ENCODE measurements around the gene SYT12. TPM values are rescaled to one million over a fixed set of nuclear protein-coding genes. Genes with fewer than 3 reads are reported as not detected.

SYT12 gene
- total RNA-seq, 1 donor from 2014 or later: 4.8 TPM

DNA sequence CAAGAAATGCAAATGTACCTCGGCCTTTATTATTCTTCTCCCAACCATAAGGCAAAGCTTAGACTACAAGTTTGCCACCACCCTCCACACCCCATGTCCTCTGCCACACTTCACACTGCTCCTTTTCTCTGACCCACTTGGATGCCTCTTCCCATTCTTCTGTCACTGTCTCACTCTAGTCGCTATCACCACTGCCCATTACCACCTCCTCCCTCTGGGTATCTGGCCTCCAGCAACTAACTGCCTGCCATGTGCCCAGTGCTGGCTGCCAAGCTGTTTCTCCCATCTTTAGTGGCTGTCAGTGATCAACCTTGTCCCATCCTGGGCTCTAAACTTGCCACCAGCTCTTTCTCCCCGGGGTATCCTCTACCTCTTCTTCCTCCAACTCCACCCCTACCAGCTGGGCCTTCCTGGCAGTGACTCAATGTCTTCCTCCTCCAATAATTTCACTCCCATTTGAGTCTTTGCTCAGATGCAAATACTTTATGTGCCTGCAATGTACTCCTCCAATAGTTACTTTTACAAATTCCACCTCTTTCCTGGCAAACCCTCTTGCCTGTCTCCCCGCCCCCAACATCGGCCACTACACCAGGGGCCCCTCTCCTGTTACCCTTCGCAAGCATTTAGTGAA, 76.0 kb downstream of the SYT12 start:
- DNase-seq (ENCODE audit: low spot score) (no peak), ATAC-seq (no peak)

DNA sequence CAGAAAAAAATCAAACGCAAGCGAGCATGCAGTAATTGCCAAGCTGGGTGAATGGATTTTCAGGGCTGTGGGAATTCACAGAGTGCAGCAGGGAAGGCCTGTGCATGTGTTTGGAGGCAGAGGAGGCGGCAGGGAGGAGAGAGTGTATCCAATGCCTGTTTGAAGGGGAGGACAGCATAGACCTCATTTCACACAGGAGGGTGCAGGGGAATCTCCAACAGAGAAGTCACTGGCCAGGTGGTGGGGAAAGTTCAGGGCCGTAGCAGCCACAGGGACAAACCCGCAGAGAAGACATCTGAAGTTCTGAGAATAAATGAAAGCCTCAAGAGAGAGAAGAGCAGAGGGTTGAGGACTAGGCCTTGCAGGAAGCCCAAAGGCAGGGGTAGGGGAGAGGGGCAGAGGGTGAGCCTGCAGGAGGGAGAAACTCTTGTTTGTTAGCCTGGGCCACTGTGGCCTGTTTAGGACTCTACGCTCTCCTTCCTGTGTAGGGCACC, 76.9 kb downstream of the SYT12 start:
- DNase-seq (ENCODE audit: low spot score): no peak
- no peak for ATAC-seq

Other genes with a start within 250 kb of the SYT12 start
- gene RCE1, start 179.7 kb upstream of the SYT12 start, total RNA-seq: 3.2 TPM
- 1.1 TPM for gene LRFN4, start 166.1 kb upstream of the SYT12 start, total RNA-seq
- 392 TPM for gene PC, start 64.8 kb upstream of the SYT12 start, total RNA-seq
- not detected for gene C11orf86, start 47.8 kb upstream of the SYT12 start, total RNA-seq
- 23.2 TPM for gene RHOD, start 33.7 kb downstream of the SYT12 start, total RNA-seq
- gene KDM2A, start 96.1 kb downstream of the SYT12 start, total RNA-seq: 39.0 TPM
- gene GRK2, start 243.3 kb downstream of the SYT12 start, total RNA-seq: 29.0 TPM

Measured in left lobe of liver (tissue), 2 donors.